ENCODE results near the gene ZDHHC24. TPM values are rescaled to one million over a fixed set of nuclear protein-coding genes. Genes with fewer than 3 reads are reported as not detected.

The ZDHHC24 gene
- total RNA-seq, 1 donor from 2014 or later: 18.0 TPM

- no peaks in the 10 kb centered on the region for H3K9me3 ChIP-seq
- no peak overlapping the region for H3K27ac ChIP-seq
- intact Hi-C loops (cut with DNase I): no loop called here
- no peaks in the 10 kb centered on the region for H3K27me3 ChIP-seq
- DNase-seq (ENCODE audit: low spot score in 2 of 2): no peak
- no peak overlapping the region for H3K4me3 ChIP-seq
- no peaks in the 10 kb centered on the region for H3K4me1 ChIP-seq
- no peak for TF ChIP-seq CTCF (IDR thresholded peaks at IDR 0.05)
- H3K36me3 ChIP-seq: peaks cover 41 to 43% of the 10 kb centered on the region in 2 donors
Observed at GRCh38 chr11:66531841-66532240, 14.0 kb downstream of the ZDHHC24 start.

GRCh38 chr11:66530927-66531709 lies 14.7 kb downstream of the ZDHHC24 start:
- no peak overlapping the region for H3K27ac ChIP-seq
- intact Hi-C loops (cut with DNase I): no loop called here
- H3K36me3 ChIP-seq: peaks cover 36 to 43% of the 10 kb centered on the region in 2 donors
- no peak overlapping the region for H3K4me3 ChIP-seq
- no peak for DNase-seq (ENCODE audit: low spot score in 2 of 2)
- no peaks in the 10 kb centered on the region for H3K9me3 ChIP-seq
- H3K4me1 ChIP-seq: no peaks in the 10 kb centered on the region
- no peak for TF ChIP-seq CTCF (IDR thresholded peaks at IDR 0.05)
- H3K27me3 ChIP-seq: no peaks in the 10 kb centered on the region

- TF ChIP-seq CTCF (IDR thresholded peaks at IDR 0.05): no peak
Observed at GRCh38 chr11:66529655-66530054, 16.2 kb downstream of the ZDHHC24 start.

GRCh38 chr11:66529069-66529468 lies 16.8 kb downstream of the ZDHHC24 start:
- no peaks in the 10 kb centered on the region for H3K4me1 ChIP-seq

More at GRCh38 chr11:66529655-66530054, 16.2 kb downstream of the ZDHHC24 start:
- H3K27ac ChIP-seq: no peak overlapping the region
- H3K9me3 ChIP-seq: no peaks in the 10 kb centered on the region
- H3K27me3 ChIP-seq: no peaks in the 10 kb centered on the region
- no peak for DNase-seq (ENCODE audit: low spot score in 2 of 2)
- intact Hi-C loops (cut with DNase I): no loop called here
- H3K4me3 ChIP-seq: no peak overlapping the region
- no peaks in the 10 kb centered on the region for H3K4me1 ChIP-seq
- peaks cover 30 to 40% of the 10 kb centered on the region in 2 donors for H3K36me3 ChIP-seq

GRCh38 chr11:66524304-66525040 lies 21.4 kb downstream of the ZDHHC24 start:
- H3K27ac ChIP-seq: no peak overlapping the region
- DNase-seq (ENCODE audit: low spot score in 2 of 2): no peak
- H3K27me3 ChIP-seq: no peaks in the 10 kb centered on the region
- no peaks in the 10 kb centered on the region for H3K9me3 ChIP-seq
- no peak for TF ChIP-seq CTCF (IDR thresholded peaks at IDR 0.05)
- no peaks in the 10 kb centered on the region for H3K4me1 ChIP-seq
- H3K36me3 ChIP-seq: peaks cover 34 to 69% of the 10 kb centered on the region in 2 donors
- H3K4me3 ChIP-seq: no peak overlapping the region
- intact Hi-C loops (cut with DNase I): no loop called here

More at GRCh38 chr11:66529069-66529468, 16.8 kb downstream of the ZDHHC24 start:
- DNase-seq (ENCODE audit: low spot score in 2 of 2): no peak
- Histone ChIP-seq H3K9me3 (no peaks in the 10 kb centered on the region), H3K27ac (no peak overlapping the region), H3K36me3 (peaks cover 30 to 45% of the 10 kb centered on the region in 2 donors), H3K4me3 (no peak overlapping the region), H3K27me3 (no peaks in the 10 kb centered on the region)
- intact Hi-C loops (cut with DNase I): no loop called here
- no peak for TF ChIP-seq CTCF (IDR thresholded peaks at IDR 0.05)

Measured in ascending aorta (tissue), 2 donors.